Mammary epithelial cell (primary cell): Measurements from ENCODE around the gene RGP1.

ENCODE experiments used
- EZH2 ChIP-seq: IDR thresholded peaks from 2 replicates; pipeline ENCODE4 v1.6.1; 2012; ENCODE audit warnings: low read length, inconsistent platforms, borderline replicate concordance
- TF ChIP-seq, protein P1 (sequence below), 2 donors: IDR thresholded peaks in 1 of 2; conservative IDR thresholded peaks in 1 of 2; 2 replicates each; pipeline ENCODE4 v1.5.1; 2011 to 2012; ENCODE audit warnings: inconsistent platforms in 2 of 2, low read length in 2 of 2, mild to moderate bottlenecking in 2 of 2, control low read depth in 1 of 2, low read depth in 1 of 2; ENCODE audit not compliant: insufficient read depth in 1 of 2; ENCODE audit errors: extremely low read depth in 1 of 2

GRCh38 chr9:35781066-35781465 lies 32.0 kb downstream of the RGP1 start:
- TF ChIP-seq, protein P1, sequence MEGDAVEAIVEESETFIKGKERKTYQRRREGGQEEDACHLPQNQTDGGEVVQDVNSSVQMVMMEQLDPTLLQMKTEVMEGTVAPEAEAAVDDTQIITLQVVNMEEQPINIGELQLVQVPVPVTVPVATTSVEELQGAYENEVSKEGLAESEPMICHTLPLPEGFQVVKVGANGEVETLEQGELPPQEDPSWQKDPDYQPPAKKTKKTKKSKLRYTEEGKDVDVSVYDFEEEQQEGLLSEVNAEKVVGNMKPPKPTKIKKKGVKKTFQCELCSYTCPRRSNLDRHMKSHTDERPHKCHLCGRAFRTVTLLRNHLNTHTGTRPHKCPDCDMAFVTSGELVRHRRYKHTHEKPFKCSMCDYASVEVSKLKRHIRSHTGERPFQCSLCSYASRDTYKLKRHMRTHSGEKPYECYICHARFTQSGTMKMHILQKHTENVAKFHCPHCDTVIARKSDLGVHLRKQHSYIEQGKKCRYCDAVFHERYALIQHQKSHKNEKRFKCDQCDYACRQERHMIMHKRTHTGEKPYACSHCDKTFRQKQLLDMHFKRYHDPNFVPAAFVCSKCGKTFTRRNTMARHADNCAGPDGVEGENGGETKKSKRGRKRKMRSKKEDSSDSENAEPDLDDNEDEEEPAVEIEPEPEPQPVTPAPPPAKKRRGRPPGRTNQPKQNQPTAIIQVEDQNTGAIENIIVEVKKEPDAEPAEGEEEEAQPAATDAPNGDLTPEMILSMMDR (conservative IDR thresholded peaks at IDR 0.05 in 1 of 2, IDR thresholded peaks at IDR 0.05 in 1 of 2; ENCODE audit: extremely low read depth in 1 of 2, insufficient read depth in 1 of 2, low read depth in 1 of 2, low read length in 2 of 2), result no peak
- TF ChIP-seq EZH2, result no peak
